ENCODE measurements around the gene RPL39. TPM values are rescaled to one million over a fixed set of nuclear protein-coding genes. Genes with fewer than 3 reads are reported as not detected.
"Not testable (repeated sequence)": the region's sequence is repeated elsewhere in the genome, so short reads cannot be mapped to it uniquely, and the experiment has no call there.

The RPL39 gene
- 7,998 and 9,259 TPM in 2 replicates for total RNA-seq (2014; rRNA removed; shearing (Covaris generic))

- H3K9me3 ChIP-seq (replicated peaks) = no peaks in the 10 kb centered on the region
- H3K4me1 ChIP-seq = no peaks in the 10 kb centered on the region; the same call in 1 of the 2 replicates
- no peaks in the 10 kb centered on the region for H3K27me3 ChIP-seq
- peak within 1 kb of the TSS; percentile 88 for H3K27ac ChIP-seq
- H3K4me3 ChIP-seq = peak within 1 kb of the TSS; percentile 80
- DNase-seq = peak; percentile 97 to 99
- H3K36me3 ChIP-seq = peaks cover 42% of the 10 kb centered on the region
These were observed at the start of gene RPL39 for GRCh38 chrX:119791437-119792231. Gene RPL39, minus strand, starts transcription at chrX:119791630. Its CDS starts 54 bp downstream, at chrX:119791576.

- no peaks in the 10 kb centered on the region for H3K4me1 ChIP-seq
These were observed 42.5 kb upstream of the RPL39 start for GRCh38 chrX:119833905-119834304.

GRCh38 chrX:119828446-119828845 is 37.0 kb upstream of the RPL39 start:
- peaks cover 40% of the 10 kb centered on the region for H3K36me3 ChIP-seq
- no peaks in the 10 kb centered on the region for H3K4me1 ChIP-seq
- H3K27ac ChIP-seq = no peak overlapping the region
- H3K9me3 ChIP-seq (replicated peaks) = no peaks in the 10 kb centered on the region
- DNase-seq = no peak
- H3K27me3 ChIP-seq = no peaks in the 10 kb centered on the region
- H3K4me3 ChIP-seq = no peak overlapping the region

More at GRCh38 chrX:119833905-119834304, 42.5 kb upstream of the RPL39 start:
- Histone ChIP-seq H3K9me3 (replicated peaks) (no peaks in the 10 kb centered on the region), H3K27me3 (no peaks in the 10 kb centered on the region), H3K36me3 (peaks cover 92% of the 10 kb centered on the region), H3K4me3 (no peak overlapping the region), H3K27ac (no peak overlapping the region)
- no peak for DNase-seq

- no peaks in the 10 kb centered on the region for H3K27me3 ChIP-seq
- H3K27ac ChIP-seq = no peak overlapping the region
- peaks cover 20% of the 10 kb centered on the region for H3K36me3 ChIP-seq
- H3K9me3 ChIP-seq (replicated peaks) = no peaks in the 10 kb centered on the region
- DNase-seq = peak in 1 of 2 experiments; percentile 12
- no peak overlapping the region for H3K4me3 ChIP-seq
- H3K4me1 ChIP-seq = no peaks in the 10 kb centered on the region
These were observed 35.0 kb upstream of the RPL39 start for GRCh38 chrX:119826399-119826959.

GRCh38 chrX:119824221-119824620 is 32.8 kb upstream of the RPL39 start:
- H3K4me3 ChIP-seq; H3K27ac ChIP-seq; DNase-seq; H3K27me3 ChIP-seq; H3K9me3 ChIP-seq (replicated peaks); H3K36me3 ChIP-seq; H3K4me1 ChIP-seq: not testable (repeated sequence)

- H3K36me3 ChIP-seq; H3K27ac ChIP-seq; DNase-seq; H3K9me3 ChIP-seq (replicated peaks); H3K4me3 ChIP-seq; H3K27me3 ChIP-seq; H3K4me1 ChIP-seq: not testable (repeated sequence)
These were observed 30.3 kb upstream of the RPL39 start for GRCh38 chrX:119821703-119822102.

- DNase-seq = no peak
- H3K27ac ChIP-seq = no peak overlapping the region
- no peaks in the 10 kb centered on the region for H3K36me3 ChIP-seq
- no peaks in the 10 kb centered on the region for H3K4me1 ChIP-seq
- no peaks in the 10 kb centered on the region for H3K9me3 ChIP-seq (replicated peaks)
- H3K4me3 ChIP-seq = no peak overlapping the region
- no peaks in the 10 kb centered on the region for H3K27me3 ChIP-seq
These were observed 25.8 kb upstream of the RPL39 start for GRCh38 chrX:119817130-119817690.

GRCh38 chrX:119816300-119816699 is 24.9 kb upstream of the RPL39 start:
- Histone ChIP-seq H3K4me1 (no peaks in the 10 kb centered on the region), H3K4me3 (no peak overlapping the region), H3K36me3 (no peaks in the 10 kb centered on the region), H3K27me3 (no peaks in the 10 kb centered on the region), H3K27ac (no peak overlapping the region), H3K9me3 (replicated peaks) (no peaks in the 10 kb centered on the region)
- no peak for DNase-seq

GRCh38 chrX:119809185-119809666 is 17.8 kb upstream of the RPL39 start:
- Histone ChIP-seq H3K27me3 (no peaks in the 10 kb centered on the region), H3K27ac (no peak overlapping the region), H3K4me3 (no peak overlapping the region), H3K4me1 (no peaks in the 10 kb centered on the region), H3K9me3 (replicated peaks) (peaks cover 4% of the 10 kb centered on the region; the same call in 1 of the 2 replicates), H3K36me3 (no peaks in the 10 kb centered on the region)
- no peak for DNase-seq

GRCh38 chrX:119808461-119808860 is 17.0 kb upstream of the RPL39 start:
- not testable (repeated sequence) for H3K36me3 ChIP-seq; H3K4me3 ChIP-seq; H3K4me1 ChIP-seq; DNase-seq; H3K27me3 ChIP-seq; H3K27ac ChIP-seq; H3K9me3 ChIP-seq (replicated peaks)

GRCh38 chrX:119802546-119802945 is 11.1 kb upstream of the RPL39 start:
- Histone ChIP-seq H3K36me3 (no peaks in the 10 kb centered on the region), H3K9me3 (replicated peaks) (peaks cover 4% of the 10 kb centered on the region; the same call in 1 of the 2 replicates), H3K4me3 (no peak overlapping the region), H3K27me3 (no peaks in the 10 kb centered on the region), H3K4me1 (no peaks in the 10 kb centered on the region), H3K27ac (no peak overlapping the region)
- no peak for DNase-seq

- Histone ChIP-seq H3K27me3 (no peaks in the 10 kb centered on the region), H3K27ac (no peak overlapping the region), H3K4me3 (no peak overlapping the region), H3K9me3 (replicated peaks) (peaks cover 4% of the 10 kb centered on the region; the same call in 1 of the 2 replicates), H3K4me1 (no peaks in the 10 kb centered on the region), H3K36me3 (no peaks in the 10 kb centered on the region)
- DNase-seq = no peak
These were observed 10.1 kb upstream of the RPL39 start for GRCh38 chrX:119801253-119802221.

- Histone ChIP-seq H3K9me3 (replicated peaks) (no peaks in the 10 kb centered on the region), H3K4me1 (no peaks in the 10 kb centered on the region; the same call in 1 of the 2 replicates), H3K27ac (peak overlapping the region; percentile 88), H3K36me3 (peaks cover 48% of the 10 kb centered on the region), H3K4me3 (peak overlapping the region; percentile 80), H3K27me3 (no peaks in the 10 kb centered on the region)
- DNase-seq = peak in 1 of 2 experiments; percentile 62
These were observed 423 bp downstream of the RPL39 start for GRCh38 chrX:119790977-119791436.

All from SJCRH30 (cell line).